ENCODE data around the gene ZNF649.

Gene ZNF649

DNA sequence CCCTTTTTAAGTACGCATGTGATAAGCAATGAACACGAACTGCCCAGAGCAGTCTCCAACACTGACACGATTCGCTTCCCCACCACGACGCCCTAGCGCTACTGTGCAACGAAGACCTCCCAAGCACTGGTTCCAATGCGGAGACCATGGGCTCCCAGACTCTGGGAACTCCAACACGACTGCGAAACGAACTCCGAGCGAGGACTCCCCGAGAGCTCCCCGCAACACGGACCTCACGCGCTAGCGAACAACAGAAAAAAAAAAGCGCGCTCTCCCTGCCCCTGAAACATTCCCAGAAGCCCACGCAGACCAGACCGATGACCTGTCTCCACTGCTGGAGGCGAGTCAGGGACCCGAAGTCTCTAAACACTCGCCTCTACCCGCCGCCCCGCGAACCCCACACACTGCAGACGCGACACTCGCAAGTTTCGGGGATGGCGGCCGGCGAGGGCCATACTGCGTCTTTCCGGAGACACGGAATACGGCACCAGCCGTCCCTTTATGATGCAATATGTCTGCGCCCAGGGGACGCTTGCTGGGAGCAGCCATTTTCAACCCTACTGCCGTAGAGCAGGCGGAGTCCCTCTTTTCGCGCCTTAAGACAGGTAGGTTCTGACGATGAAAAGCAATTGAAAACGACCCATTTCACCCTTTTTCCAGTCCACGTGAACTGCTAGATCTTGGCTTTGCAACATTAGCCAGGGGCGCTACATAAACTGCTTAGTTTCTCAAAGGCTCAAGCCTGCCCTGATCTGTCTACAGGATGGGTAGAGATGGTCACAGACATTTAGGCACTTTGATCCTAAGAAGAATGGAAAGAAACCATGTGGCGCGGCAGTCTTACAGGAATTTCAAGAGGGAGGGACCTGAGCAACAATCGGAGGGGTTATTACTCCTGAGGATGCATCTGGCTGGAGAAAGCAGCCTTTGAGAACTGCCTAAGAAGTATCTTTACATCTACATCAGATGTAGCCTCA lies 17.0 kb downstream of the ZNF649 start, which contains the start of gene ZNF577:
Gene ZNF577 (minus strand): TSS at position 430 of the 977 bp plus-strand sequence. CDS start 7,569 bp downstream, outside the sequence.
- DNase-seq (ENCODE audit: low read depth in 2 of 2), result peak; percentile 20 to 49

DNA sequence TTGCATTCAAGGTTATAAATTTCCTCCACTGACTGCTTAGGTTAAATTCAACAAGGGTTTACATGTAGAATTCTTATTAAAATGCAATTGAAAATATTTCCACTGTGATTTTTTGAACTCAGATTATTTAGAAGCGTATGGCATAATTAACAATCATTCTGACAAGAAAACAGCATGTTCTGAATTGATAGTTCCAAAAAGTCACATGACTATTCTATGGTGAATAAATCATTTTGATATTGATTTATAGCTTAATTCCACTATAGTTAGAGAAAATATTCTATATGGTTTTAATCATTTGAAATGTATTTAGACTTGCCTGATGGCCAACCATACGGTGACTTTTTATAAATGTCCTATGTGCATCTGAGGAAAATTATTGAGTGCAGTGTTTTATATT lies 20.1 kb downstream of the ZNF649 start:
- no peak for DNase-seq (ENCODE audit: low read depth in 2 of 2)

DNA sequence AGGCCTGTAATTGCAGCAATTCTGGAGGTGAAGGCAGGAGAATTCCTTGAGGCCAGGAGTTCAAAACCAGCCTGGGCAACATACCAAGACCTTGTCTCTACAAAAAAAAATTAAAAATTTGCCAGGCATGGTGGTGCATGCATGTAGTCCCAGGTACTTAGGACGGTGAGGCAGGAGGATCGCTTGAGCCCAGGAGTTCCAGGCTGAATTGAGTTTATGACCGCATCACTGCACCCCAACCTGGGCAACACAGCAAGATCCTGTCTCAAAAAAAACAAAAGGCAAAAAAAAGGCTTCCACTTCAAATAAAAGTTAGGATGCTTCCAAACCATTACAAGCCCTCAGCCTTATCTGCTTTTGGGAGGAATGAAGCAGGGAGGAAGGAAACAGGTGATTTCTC lies 22.3 kb downstream of the ZNF649 start:
- DNase-seq (ENCODE audit: low read depth in 2 of 2), result no peak

DNA sequence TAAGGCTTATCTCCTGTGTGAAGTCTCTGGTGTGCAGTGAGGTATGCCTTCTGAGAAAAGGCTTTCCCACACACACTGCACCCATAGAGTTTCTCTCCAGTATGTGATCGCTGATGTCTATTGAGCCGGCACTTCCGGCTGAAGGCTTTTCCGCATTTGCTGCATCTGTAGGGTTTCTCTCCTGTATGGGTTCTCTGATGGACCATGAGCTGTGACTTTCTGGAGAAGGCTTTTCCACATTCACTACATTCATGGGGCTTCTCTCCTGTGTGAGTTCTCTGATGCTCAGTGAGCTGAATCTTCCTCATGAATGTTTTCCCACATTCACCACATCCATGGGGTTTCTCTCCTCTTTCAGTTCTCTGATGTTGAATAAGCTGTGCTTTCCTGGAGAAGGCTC lies 31.7 kb downstream of the ZNF649 start:
- no peak for DNase-seq (ENCODE audit: low read depth in 2 of 2)

DNA sequence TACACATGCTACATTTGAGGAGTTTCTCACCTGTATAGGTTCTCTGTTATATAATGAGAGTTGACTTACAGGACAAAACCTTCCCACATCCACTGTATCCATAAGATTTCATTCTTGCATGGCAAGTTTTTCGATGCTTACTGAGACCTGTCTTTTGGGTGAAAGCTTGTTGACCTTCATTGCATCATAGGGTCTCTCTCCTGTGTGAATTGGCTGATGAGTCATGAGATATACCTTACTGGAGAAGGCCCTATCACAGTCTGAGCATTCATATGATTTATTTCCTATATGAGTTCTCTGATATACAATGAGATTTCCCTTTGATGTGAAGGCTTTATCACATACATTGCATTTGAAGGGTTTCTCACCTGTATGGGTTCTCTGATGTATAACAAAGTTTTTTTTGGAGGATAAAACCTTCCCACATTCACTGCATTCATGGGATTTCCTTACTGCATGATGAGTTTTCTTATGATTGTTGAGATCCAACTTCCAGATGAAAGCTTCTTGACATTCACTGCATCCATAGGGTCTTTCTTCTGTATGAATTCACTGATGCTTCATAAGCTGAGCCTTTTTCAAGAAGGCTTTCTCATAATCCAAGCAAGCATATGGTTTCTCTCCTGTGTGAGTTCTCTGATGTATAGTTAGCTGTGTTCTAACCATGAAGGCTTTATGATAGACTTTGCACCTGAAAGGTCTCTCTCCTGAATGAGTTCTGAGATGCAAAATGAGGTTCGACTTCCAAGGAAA lies 42.8 kb downstream of the ZNF649 start:
- no peak for DNase-seq (ENCODE audit: low read depth in 2 of 2)
